Skeletal muscle cell (primary cell): ENCODE data around the gene TTC33.
"Not testable (repeated sequence)": the region's sequence is repeated elsewhere in the genome, so short reads cannot be mapped to it uniquely, and the experiment has no call there.

ENCODE experiments used
- DNase-seq: peaks from one replicate; pipeline ENCODE4 v3.0.0-alpha.2; 2010; ENCODE audit warnings: low read depth
- H3K4me3 ChIP-seq: 2 replicates; pipeline ENCODE4 v1.5.1; 2011; ENCODE audit warnings: low read depth, mild to moderate bottlenecking, control low read depth, low read length, moderate library complexity

TTC33 gene

DNA sequence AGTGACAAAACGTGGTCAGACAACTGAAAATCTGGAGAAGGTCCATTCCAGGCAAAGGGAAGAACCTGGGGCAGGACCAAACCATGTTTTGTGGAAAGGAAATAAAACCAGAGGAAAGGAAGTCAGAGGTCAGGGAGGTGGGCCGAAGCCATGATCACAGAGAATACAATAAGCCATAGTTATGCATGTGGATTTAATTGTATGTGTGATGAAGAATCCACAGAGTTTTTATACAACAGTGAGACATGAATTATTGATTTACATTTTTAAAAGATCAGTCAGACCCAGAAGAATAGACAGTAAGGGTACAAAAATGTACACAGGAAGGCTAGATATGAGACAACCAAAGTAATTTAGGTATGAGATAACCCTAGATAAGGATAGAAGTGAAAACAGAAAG is 20.8 kb downstream of the TTC33 start:
- no peak for DNase-seq
- H3K4me3 ChIP-seq = no peak overlapping the region

DNA sequence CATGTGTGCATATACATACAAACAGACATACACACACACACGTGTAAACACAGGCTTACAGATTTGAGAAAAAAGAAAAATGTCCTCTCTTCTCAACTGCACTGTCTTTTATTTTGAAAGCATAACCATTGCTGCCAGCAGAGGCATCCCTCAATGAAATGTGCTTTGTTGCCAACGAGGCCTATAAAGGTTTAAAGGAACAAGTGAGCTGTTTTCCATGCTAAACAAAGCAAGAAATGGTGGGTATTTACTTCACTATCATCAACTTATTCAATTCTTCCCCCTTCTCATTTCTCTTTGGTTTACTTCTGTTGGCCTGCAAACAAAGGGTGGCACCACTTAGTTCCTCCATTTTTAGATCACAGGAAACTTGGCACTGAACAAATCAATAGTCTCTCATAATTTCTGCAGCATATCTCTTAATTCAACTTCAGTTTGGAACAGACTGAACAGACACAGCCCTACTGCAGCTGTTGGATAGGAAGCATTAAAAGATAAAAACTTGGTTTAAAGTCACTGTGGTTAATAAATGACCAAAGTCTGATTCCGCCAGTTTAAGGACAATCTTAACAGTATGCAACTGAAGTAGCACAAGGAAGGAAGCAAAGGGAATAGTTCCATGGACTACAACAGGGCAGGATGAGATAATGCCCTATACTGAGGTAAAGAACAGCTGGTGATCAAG is 21.7 kb downstream of the TTC33 start:
- DNase-seq = no peak

DNA sequence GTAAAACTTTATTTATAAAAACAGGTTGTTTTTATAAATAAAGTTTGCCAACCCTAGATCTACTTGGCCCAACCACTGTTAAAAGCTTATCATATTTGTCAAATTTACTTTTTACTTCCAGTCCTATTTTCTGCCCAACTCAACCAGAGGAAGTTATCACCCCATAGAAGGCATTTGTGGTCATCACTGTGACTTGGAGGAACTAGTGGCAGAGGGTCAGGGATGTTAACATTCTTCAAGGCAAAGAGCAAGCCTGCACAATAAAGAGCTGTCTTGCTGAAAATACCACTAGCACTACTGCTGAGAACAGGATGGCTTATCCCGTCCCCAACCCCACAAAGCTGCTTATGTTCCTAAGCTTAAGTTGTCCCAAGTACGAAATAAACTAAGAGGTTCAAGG is 22.3 kb downstream of the TTC33 start:
- no peak for DNase-seq
- no peak overlapping the region for H3K4me3 ChIP-seq

More for the DNA sequence above, 21.7 kb downstream of the TTC33 start:
- no peak overlapping the region for H3K4me3 ChIP-seq

DNA sequence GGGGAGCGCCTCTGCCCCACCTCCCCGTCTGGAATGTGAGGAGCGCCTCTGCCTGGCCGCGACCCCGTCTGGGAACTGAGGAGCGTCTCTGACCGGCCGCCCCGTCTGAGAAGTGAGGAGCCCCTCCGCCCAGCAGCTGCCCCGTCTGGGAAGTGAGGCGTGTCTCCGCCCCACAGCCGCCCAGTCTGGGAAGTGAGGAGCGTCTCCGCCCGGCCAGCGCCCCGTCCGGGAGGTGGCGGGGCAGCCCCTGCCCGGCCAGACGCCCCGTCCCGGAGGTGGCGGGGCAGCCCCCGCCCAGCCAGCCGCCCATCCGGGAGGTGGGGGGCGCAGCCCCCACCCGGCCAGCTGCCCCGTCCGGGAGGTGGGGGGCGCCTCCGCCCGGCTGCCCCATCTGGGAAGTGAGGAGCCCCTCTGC is 33.3 kb downstream of the TTC33 start:
- DNase-seq = not testable (repeated sequence)

DNA sequence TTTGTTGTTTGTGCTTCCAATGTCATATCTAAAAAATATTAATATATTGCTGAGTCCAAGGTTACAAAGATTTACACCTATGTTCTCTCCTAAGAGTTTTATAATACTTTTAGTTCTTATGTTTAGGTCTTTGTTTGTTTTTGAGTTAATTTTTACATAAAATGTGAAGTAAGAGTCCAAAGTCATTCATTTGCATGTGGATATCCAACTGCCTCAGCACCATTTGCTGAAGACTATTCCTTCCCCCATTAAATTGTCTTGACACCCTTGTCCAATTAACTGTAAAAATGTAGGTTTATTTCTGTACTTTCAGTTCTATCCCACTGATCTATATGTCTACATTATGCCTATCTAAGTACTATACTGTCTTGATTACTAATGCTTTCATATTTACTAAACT is 35.7 kb downstream of the TTC33 start:
- DNase-seq = no peak
- H3K4me3 ChIP-seq = no peak overlapping the region

More for the DNA sequence above, 33.3 kb downstream of the TTC33 start:
- H3K4me3 ChIP-seq = not testable (repeated sequence)

DNA sequence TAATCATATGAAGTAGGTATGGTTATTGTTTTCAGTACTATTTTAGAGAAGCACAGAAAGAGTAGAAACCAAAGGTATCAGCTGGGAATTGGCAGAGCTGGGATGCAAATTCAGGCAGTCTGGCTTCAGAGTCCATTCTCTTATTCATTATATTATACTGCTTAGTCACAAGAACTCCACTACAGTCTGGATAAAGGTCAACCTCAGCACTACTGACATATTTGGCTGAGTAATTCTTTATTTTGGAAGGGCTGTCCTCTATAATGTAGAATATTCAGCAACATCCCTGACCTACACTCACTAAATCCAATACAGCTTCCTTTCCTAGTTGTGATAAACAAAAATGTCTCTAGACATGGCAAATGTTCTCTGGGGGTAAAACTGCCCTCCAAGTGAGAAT is 38.5 kb downstream of the TTC33 start:
- peak; percentile 46 for DNase-seq
- no peak overlapping the region for H3K4me3 ChIP-seq

DNA sequence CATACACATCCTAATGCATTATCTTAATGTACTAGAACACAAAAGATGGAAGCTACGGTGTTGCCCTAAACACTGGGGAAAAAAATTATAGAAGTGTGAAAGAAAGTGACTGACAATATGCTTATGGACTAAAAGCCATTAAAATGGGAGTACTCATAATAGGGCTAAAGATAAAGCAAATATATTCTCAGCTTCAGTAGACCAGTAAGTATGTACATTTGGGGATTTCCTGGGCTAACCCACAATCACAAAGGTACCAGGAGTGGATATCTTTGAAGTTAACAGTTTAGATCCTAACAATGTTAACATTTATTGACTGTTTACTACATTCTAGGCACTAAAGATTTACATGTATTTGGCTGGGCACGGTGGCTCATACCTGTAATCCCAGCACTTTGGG is 39.2 kb downstream of the TTC33 start:
- DNase-seq = no peak
- H3K4me3 ChIP-seq = no peak overlapping the region

DNA sequence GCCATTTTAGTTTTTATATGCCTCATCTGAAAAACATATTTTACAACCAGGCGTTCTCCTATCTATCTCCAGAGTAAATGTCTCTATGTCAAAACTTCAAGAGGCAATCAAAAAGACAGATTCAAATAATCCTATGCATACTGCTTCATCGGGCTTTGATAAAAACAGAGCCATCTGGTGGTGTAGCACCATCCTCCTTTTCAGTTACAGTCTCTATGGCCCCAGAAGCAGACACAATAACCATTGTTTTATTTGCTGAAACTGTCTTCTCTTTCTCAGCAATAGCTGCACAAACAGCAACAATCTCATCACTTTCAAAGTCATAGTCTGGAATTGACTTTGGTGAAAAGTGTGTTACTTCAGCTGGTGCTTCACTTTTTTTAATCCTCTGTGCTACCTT is 39.8 kb downstream of the TTC33 start:
- no peak overlapping the region for H3K4me3 ChIP-seq
- DNase-seq = no peak

DNA sequence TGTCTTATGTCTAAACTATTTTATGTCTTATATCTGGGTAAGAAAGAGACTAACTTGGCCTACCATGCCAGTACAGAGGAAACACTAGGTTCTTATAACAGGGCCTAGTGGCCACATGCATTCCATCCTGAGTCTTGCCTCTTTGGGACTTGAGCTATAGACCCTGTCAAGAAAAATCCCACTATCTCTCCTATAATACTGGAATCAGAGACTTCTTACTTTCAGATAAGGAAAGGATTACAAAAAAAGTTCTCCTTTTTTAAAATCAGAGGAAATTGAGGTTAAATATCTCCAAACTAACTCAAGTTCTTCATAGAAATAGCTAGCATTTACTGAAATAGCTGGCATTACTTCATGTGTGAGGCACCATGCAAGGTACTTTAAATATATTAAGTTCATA is 41.8 kb downstream of the TTC33 start:
- no peak for DNase-seq
- no peak overlapping the region for H3K4me3 ChIP-seq

DNA sequence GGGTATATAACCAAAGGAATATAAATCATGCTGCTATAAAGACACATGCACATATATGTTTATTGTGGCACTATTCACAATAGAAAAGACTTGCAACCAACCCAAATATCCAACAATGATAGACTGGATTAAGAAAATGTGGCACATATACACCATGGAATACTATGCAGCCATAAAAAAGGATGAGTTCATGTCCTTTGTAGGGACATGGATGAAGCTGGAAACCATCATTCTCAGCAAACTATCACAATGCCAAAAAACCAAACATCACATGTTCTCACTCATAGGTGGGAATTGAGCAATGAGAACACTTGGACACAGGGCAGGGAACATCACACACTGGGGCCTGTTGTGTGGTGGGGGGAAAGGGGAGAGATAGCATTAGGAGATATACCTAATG is 45.2 kb downstream of the TTC33 start:
- H3K4me3 ChIP-seq, DNase-seq: not testable (repeated sequence)

DNA sequence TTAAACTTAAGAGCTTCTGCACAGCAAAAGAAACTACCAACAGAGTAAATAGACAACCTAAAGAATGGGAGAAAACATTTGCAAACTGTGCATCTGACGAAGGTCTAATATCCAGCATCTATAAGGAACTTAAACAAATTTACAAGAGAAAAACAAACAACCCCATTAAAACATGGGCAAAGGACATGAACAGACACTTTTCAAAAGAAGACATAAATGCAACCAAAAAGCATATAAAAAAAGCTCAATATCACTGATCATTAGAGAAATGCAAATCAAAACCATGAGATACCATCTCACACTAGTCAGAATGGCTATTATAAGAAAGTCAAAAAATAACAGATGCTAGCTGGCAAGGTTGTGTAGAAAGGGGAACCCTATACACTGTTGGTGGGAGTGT is 50.3 kb downstream of the TTC33 start:
- H3K4me3 ChIP-seq, DNase-seq: not testable (repeated sequence)

DNA sequence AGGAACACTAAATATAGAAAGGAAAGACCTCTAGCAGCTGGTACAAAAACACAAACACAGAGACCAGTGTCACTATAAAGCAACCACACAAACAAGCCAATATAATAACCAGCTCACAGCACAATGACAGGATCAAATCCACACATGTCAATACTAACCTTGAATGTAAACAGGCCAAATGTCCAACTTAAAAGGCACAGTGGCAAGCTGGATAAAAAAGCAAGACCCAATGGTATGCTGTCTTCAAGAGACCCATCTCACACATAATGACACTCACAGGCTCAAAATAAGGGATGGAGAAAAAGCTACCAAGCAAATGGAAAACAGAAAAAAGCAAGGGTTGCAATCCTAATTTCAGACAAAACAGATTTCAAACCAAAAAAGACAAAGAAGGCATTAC is 53.7 kb downstream of the TTC33 start:
- H3K4me3 ChIP-seq, DNase-seq: not testable (repeated sequence)

DNA sequence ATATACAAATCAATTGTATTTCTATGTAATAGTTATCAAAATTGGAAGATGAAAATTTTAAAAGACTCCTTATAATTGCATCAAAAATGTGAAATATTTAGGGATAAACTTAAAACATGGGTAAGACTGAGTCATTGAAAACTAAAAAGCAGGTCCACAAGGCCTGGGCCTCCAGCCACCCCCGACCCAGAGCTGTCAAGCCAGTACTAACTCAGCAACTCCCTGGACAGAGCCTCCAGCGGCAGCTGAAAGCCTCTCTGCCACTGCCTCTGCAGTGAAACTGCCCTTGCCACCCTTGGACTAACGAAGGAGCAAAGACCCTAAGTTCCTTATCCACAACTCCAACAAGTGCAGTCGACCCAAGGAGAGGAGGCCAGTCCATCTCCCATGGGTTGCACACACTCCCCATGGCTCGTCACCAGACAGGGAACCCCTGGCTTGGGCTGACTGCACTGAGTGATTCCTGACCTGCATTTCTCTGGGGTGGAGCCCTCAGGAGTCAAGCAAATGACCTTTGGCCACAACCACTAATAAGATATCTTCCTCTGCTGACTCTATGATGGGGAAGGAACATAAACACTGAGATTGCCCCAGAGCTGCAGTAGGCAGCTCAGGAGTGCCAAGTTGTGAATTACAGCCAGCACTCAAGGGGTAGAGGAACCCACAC is 55.5 kb downstream of the TTC33 start:
- no peak overlapping the region for H3K4me3 ChIP-seq
- DNase-seq = no peak

DNA sequence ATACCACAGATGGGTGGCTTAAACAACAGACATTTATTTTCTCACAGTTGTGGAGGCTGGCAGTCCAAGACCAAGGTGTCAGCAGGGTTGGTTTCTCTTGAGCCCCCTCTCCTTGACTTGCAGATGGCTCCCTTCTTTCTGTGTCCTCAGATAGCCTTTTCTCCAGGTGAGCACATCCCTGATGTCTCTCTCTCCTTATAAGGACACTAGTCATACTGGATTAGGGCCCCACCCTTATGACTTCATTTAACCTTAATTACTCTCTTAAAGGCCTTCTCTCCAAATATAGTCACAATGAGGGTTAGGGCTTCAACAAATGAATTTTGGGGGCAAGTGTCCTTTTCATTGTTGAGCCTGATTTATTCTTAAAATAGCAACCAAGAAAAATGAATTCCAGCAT is 61.3 kb downstream of the TTC33 start:
- H3K4me3 ChIP-seq = no peak overlapping the region
- DNase-seq = no peak

DNA sequence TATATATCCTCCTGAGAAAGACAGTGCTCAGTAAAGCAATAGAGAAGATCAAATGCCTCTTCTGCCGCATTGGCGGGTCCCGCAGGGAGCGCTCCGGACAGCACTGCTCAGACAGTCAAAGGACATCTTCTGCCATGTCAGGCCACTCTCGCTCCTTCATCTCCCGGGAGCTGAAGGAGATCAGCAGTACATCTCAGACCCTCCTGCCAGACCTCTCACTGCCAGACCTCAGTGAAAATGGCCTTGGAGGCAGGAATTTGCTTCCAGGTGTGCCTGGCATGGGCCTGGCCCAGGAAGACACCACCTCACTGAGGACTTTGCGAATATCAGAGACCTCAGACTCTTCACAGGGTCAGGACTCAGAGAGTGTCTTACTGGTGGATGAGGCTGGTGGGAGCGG is 63.9 kb downstream of the TTC33 start:
- DNase-seq = no peak
- H3K4me3 ChIP-seq = no peak overlapping the region

DNA sequence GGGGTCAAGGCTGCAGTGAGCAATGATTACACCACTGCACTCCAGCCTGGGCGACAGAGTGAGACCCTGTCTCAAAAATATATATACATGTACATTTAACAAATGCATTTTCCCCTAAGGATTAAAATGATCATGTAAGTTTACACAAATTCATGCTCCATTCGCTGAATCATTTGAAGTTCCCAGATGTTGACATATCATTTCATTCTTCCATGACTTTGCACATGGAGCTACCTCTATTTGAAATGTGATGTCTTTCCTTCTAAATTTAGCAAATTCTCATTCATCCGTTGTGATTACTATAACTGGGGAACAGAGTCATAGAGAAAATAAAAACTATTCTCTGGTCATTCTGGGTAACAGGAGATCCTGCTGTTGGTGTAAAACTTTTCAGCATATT is 65.5 kb downstream of the TTC33 start:
- H3K4me3 ChIP-seq = no peak overlapping the region
- DNase-seq = no peak

DNA sequence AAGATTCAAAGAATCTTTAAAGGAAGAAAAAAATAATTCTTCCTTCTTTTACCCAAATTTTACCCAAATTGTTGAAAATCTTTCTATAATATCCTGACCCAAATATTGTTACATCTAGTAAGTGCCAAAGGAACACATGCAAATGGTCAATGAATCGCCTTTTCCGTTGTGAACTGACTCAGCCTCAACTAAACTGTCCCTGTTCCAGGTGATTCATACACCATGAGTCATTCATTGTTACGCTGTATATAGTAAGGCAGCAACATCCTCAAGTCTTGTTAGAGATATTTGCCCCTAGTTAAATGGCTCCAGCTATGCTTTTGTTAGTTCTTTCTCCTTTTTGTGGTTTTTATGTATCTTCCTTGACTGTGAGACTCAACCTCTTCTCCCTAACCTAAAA is 66.3 kb downstream of the TTC33 start:
- DNase-seq = peak; percentile 92
- no peak overlapping the region for H3K4me3 ChIP-seq

DNA sequence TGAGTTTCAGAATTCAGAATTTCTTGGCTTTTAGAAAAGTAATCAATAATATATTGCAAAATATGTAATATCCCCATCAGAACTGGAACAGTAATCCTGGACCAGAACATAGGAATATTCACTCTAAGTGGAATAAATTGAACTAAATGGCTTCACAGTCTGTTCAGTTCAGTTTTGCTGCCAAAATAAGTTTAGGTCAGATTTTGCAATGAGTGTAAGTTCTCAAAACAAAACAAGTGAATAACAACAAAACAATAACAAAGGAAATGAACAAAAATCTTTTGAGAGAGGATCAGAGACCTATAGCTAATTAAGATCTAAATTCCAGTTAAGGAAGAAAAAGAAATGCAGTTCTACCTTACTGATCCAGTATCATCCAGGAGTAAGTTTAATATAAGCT is 66.8 kb downstream of the TTC33 start:
- no peak for DNase-seq
- no peak overlapping the region for H3K4me3 ChIP-seq

DNA sequence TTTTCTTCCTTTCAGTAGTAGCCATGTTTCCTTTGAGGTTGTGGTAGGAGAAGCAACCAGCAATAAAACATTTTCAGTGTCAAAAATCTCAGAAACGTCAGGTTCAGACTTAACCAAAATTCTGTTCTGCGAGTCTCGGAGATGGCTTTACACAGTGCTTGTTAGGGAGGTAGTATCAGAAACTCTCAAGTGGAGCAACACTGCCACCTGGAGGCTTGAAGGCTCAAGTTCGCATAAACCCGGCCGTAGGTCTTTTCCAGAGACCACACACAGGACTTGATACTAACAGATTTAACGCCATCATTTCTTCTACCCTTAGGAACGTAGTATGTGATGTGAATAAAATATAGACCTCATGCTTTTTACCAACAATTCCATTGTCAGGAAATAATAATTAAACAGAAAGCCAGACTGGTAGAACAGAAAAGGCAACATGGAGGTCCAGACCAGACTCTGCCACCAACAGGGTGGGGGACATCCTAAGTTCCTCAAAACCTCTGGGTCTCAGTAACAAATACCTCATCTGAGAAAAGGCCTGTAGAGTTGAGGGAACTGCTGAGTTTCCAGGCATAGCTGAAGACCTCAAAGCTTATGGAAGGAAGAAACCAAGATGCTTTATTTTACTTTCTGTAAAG is 67.5 kb downstream of the TTC33 start:
- H3K4me3 ChIP-seq = no peak overlapping the region
- peak; percentile 60 for DNase-seq

DNA sequence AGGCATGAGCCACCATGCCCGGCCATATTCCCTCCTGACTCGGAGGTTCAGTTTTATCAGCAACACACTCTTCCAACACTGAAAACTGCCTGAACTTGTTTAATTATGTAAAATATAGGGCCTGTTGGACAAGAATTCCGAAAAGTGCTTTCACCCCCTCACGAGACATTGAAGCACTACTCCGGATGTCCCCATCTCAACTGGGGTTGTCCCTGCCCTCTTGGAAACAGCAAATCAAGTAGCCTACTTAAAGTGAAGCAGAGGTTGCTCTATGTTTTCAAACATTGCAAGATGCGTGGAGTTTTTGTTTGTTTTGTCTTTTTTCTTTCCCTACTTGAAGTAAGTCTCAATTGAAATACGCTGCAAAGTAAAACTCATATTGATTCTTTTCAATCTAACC is 68.4 kb downstream of the TTC33 start:
- H3K4me3 ChIP-seq = no peak overlapping the region
- DNase-seq = no peak

DNA sequence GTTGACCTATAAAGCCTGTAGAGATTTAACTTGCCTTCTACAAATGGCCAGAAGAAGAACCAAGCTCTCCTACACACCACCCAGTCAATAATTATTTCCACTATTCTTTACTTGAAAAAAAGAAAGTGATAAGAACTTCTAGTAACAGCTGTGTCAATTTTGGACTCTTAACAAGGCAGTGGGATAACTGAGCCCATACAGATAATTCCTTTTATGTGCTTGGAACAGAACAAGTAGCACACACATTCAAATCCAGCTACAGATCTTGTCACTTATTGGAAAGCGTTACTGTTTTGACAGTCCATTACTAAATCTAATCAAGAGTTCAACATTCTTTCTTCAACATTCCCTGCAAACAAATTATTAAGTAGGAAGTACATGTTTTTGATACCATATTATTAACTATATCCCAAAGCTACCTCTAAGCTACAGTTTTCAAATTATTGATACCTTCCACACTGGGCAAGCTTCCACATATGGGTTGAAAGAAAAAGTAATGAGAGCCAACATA is 69.7 kb downstream of the TTC33 start:
- DNase-seq = no peak
- H3K4me3 ChIP-seq = no peak overlapping the region
